Gastrocnemius medialis (tissue), 4 donors: ENCODE results near the gene ZFP36L2. TPM values are rescaled to one million over a fixed set of nuclear protein-coding genes. Genes with fewer than 3 reads are reported as not detected.

ENCODE experiments used
- ATAC-seq, 2 donors: fragments of 150-250 bp; one replicate each; pipeline ENCODE4 v1.9.1; 2016
- DNase-seq, 2 donors: peaks; one replicate each; pipeline ENCODE4 v3.0.0-alpha.2; 2019
- H3K27ac ChIP-seq, 4 donors: fragments of 200-600 bp; sonication (generic); 1 replicate in 1 of 4; 2 replicates in 3 of 4; pipeline ENCODE4 v1.5.1; 2016 to 2018; ENCODE audit warnings: mild to moderate bottlenecking in 2 of 4, moderate library complexity in 1 of 4
- H3K27me3 ChIP-seq, 3 donors: fragments of 200-600 bp; sonication (generic) in 2 of 3; 1 replicate in 1 of 3; 2 replicates in 2 of 3; pipeline versions ENCODE4 v1.5.1 to v1.6.0; 2016 to 2019; ENCODE audit warnings: mild to moderate bottlenecking in 1 of 3, moderate library complexity in 1 of 3
- H3K36me3 ChIP-seq, 2 donors: fragments of 200-600 bp; sonication (generic) in 1 of 2; one replicate each; pipeline ENCODE4 v1.5.1; 2017 to 2018
- H3K4me1 ChIP-seq, 2 donors: fragments of 200-600 bp; sonication (generic) in 1 of 2; one replicate each; pipeline ENCODE4 v1.5.1; 2016 to 2017; ENCODE audit warnings: mild to moderate bottlenecking in 2 of 2
- H3K4me3 ChIP-seq, 4 donors: fragments of 200-600 bp; sonication (generic) in 3 of 4; 1 replicate in 1 of 4; 2 replicates in 3 of 4; pipeline ENCODE4 v1.5.1; 2016 to 2019; ENCODE audit warnings: mild to moderate bottlenecking in 2 of 4
- H3K9me3 ChIP-seq, 3 donors: fragments of 200-600 bp; sonication (generic) in 2 of 3; 1 replicate in 1 of 3; 2 replicates in 2 of 3; pipeline ENCODE4 v1.5.1; 2016 to 2019
- CTCF ChIP-seq, 5 experiments: fragments of 450-650 bp in 3 of 5; fragments of 200-600 bp in 2 of 5; sonication (generic) in 2 of 5; IDR thresholded peaks in 4 of 5; conservative IDR thresholded peaks in 1 of 5; 1 replicate in 4 of 5; 2 replicates in 1 of 5; pipeline ENCODE4 v1.5.1; 2016 to 2019; ENCODE audit warnings: antibody characterized with exemption in 5 of 5, mild to moderate bottlenecking in 3 of 5, moderate library complexity in 3 of 5
- POLR2A ChIP-seq, 2 donors: fragments of 450-650 bp; IDR thresholded peaks; one replicate each; pipeline ENCODE4 v1.6.1; 2017; ENCODE audit warnings: antibody characterized with exemption in 2 of 2, mild to moderate bottlenecking in 2 of 2, moderate library complexity in 2 of 2
- in situ Hi-C, 4 donors: fragments of 200-750 bp; cut with MboI; loops; one replicate each; pipeline versions ENCODE4 v1.15.0 to v1.8.0; 2017; ENCODE audit warnings: low sequenced_read_pairs in 4 of 4
- intact Hi-C: fragments of 100-400 bp; cut with DNase I; formaldehyde crosslinking; loops from one replicate; pipeline ENCODE4 v1.15.1; 2023; ENCODE audit warnings: low total_unique reads
- total RNA-seq, 4 donors: library from RNA; depleted of rRNA; stranded (reverse); fragments of >200 nt; gene quantifications; one replicate each; pipeline versions ENCODE4 v1.1.0 to v1.2.3, GENCODE V29; 2016

ZFP36L2 gene
- total RNA-seq, 4 donors from 2014 or later = 15.5 to 58.6 (median 44.8) TPM

- in situ Hi-C loops (loop anchor here in 2 of 4 donors (5.0 to 10.0 kb wide), 2 partner anchors 38 to 46 kb away; partner anchors contain the start of gene ZFP36L2 (in 1 of the 2)), intact Hi-C loops (loop anchor here (2.0 to 5.0 kb wide), 3 partner anchors 20 to 818 kb away; partner anchors contain the start of genes LRPPRC and ZFP36L2)
- H3K4me3 ChIP-seq = peak overlapping the region; percentile 23 to 43 (median 39)
Observed at GRCh38 chr2:43178602-43179542, 47.5 kb downstream of the ZFP36L2 start.

GRCh38 chr2:43178055-43178598 lies 48.3 kb downstream of the ZFP36L2 start:
- H3K4me1 ChIP-seq = peaks cover 19 to 25% of the 10 kb centered on the region in 2 donors

More at GRCh38 chr2:43178602-43179542, 47.5 kb downstream of the ZFP36L2 start:
- Histone ChIP-seq H3K9me3 (peaks cover 0 to 10% (median 0%) of the 10 kb centered on the region in 3 donors), H3K36me3 (no peaks in the 10 kb centered on the region), H3K27me3 (no peaks in the 10 kb centered on the region), H3K27ac (peak overlapping the region; percentile 91 to 98 (median 94)), H3K4me1 (peaks cover 19 to 25% of the 10 kb centered on the region in 2 donors)
- peak; percentile 93 to 94 for ATAC-seq
- TF ChIP-seq CTCF (IDR thresholded peaks at IDR 0.05 in 4 of 5, conservative IDR thresholded peaks at IDR 0.05 in 1 of 5) = no peak
- TF ChIP-seq POLR2A (IDR thresholded peaks at IDR 0.05) = peak; percentile 49 to 52
- peak; percentile 83 to 94 for DNase-seq

GRCh38 chr2:43176449-43176848 lies 50.0 kb downstream of the ZFP36L2 start:
- Histone ChIP-seq H3K27me3 (no peaks in the 10 kb centered on the region), H3K4me3 (no peak overlapping the region), H3K27ac (peak overlapping the region in 1 of 4 donors; percentile 12), H3K36me3 (no peaks in the 10 kb centered on the region), H3K9me3 (peaks cover 0 to 10% (median 0%) of the 10 kb centered on the region in 3 donors), H3K4me1 (peaks cover 19 to 25% of the 10 kb centered on the region in 2 donors)
- intact Hi-C loops (loop anchor here (2.0 to 5.0 kb wide), 2 partner anchors 116 to 821 kb away; partner anchors contain the start of gene LRPPRC), in situ Hi-C loops (loop anchor here in 2 of 4 donors (5.0 to 10.0 kb wide), 2 partner anchors 41 to 48 kb away; partner anchors contain the start of gene ZFP36L2 (in 1 of the 2))
- TF ChIP-seq POLR2A (IDR thresholded peaks at IDR 0.05) (no peak), CTCF (IDR thresholded peaks at IDR 0.05 in 4 of 5, conservative IDR thresholded peaks at IDR 0.05 in 1 of 5) (no peak)
- no peak for ATAC-seq
- no peak for DNase-seq

More at GRCh38 chr2:43178055-43178598, 48.3 kb downstream of the ZFP36L2 start:
- Histone ChIP-seq H3K36me3 (no peaks in the 10 kb centered on the region), H3K4me3 (no peak overlapping the region), H3K27ac (peak overlapping the region; percentile 91 to 98 (median 94)), H3K27me3 (no peaks in the 10 kb centered on the region), H3K9me3 (peaks cover 0 to 10% (median 0%) of the 10 kb centered on the region in 3 donors)
- intact Hi-C loops (loop anchor here (2.0 to 5.0 kb wide), 3 partner anchors 19 to 819 kb away; partner anchors contain the start of genes LRPPRC and ZFP36L2), in situ Hi-C loops (loop anchor here in 2 of 4 donors (5.0 to 10.0 kb wide), 2 partner anchors 39 to 47 kb away; partner anchors contain the start of gene ZFP36L2 (in 1 of the 2))
- DNase-seq = peak in 1 of 2 donors; percentile 45
- ATAC-seq = peak; percentile 57 to 62
- no peak for TF ChIP-seq POLR2A (IDR thresholded peaks at IDR 0.05)
- TF ChIP-seq CTCF (IDR thresholded peaks at IDR 0.05 in 4 of 5, conservative IDR thresholded peaks at IDR 0.05 in 1 of 5) = no peak

GRCh38 chr2:43175876-43176275 lies 50.5 kb downstream of the ZFP36L2 start:
- no peaks in the 10 kb centered on the region for H3K27me3 ChIP-seq
- H3K9me3 ChIP-seq = peaks cover 0 to 10% (median 0%) of the 10 kb centered on the region in 3 donors
- peaks cover 19 to 25% of the 10 kb centered on the region in 2 donors for H3K4me1 ChIP-seq
- H3K4me3 ChIP-seq = no peak overlapping the region
- H3K36me3 ChIP-seq = no peaks in the 10 kb centered on the region
- ATAC-seq (no peak), DNase-seq (no peak)
- TF ChIP-seq CTCF (IDR thresholded peaks at IDR 0.05 in 4 of 5, conservative IDR thresholded peaks at IDR 0.05 in 1 of 5) (no peak), POLR2A (IDR thresholded peaks at IDR 0.05) (no peak)
- in situ Hi-C loops (loop anchor here in 2 of 4 donors (5.0 to 10.0 kb wide), 2 partner anchors 41 to 49 kb away; partner anchors contain the start of gene ZFP36L2 (in 1 of the 2)), intact Hi-C loops (loop anchor here (2.0 to 5.0 kb wide), 2 partner anchors 117 to 821 kb away; partner anchors contain the start of gene LRPPRC)
- H3K27ac ChIP-seq = peak overlapping the region in 1 of 4 donors; percentile 66
